CD4-positive, alpha-beta T cell (primary cell): Measurements from ENCODE around the gene DICER1. TPM values are rescaled to one million over a fixed set of nuclear protein-coding genes. Genes with fewer than 3 reads are reported as not detected.

Source experiments
- ATAC-seq: fragments of 200-7000 bp; cut with Tn5 transposase; one replicate; pipeline ENCODE4 v1.10.0; 2022; ENCODE audit warnings: mild to moderate bottlenecking; ENCODE audit not compliant: poor library complexity
- CTCF ChIA-PET: fragments of 350-600 bp; sonication (Branson Sonifier 250); formaldehyde crosslinking; loops from one replicate; lab custom pipeline; 2021; ENCODE audit warnings: antibody characterized with exemption, inconsistent platforms; lab: Charles Lee
- POLR2A ChIA-PET: fragments of 350-600 bp; sonication (Branson Sonifier 250); formaldehyde crosslinking; loops from one replicate; lab custom pipeline; 2021; ENCODE audit warnings: antibody characterized with exemption, inconsistent platforms; lab: Charles Lee
- DNase-seq, 14 experiments: peaks; one replicate each; pipeline ENCODE4 v3.0.0-alpha.2; 2013 to 2020; ENCODE audit warnings: mixed read lengths in 2 of 14
- H3K27ac ChIP-seq, 2 donors: one replicate each; pipeline versions ENCODE4 v1.5.1 to v1.7.0; 2013; ENCODE audit warnings: low read length in 2 of 2, low read depth in 1 of 2, mild to moderate bottlenecking in 1 of 2
- H3K27me3 ChIP-seq, 2 experiments: 1 replicate in 1 of 2; 2 replicates in 1 of 2; pipeline versions ENCODE4 v1.6.1 to v1.7.0; 2013; ENCODE audit warnings: low read length in 2 of 2, control low read depth in 1 of 2, mild to moderate bottlenecking in 1 of 2, moderate library complexity in 1 of 2; ENCODE audit not compliant: insufficient read depth in 2 of 2, control insufficient read depth in 1 of 2
- H3K36me3 ChIP-seq: one replicate; pipeline ENCODE4 v1.6.1; 2013; ENCODE audit warnings: low read length, control low read depth; ENCODE audit not compliant: insufficient read depth
- H3K4me1 ChIP-seq: one replicate; pipeline ENCODE4 v1.6.1; 2013; ENCODE audit warnings: low read length, control low read depth; ENCODE audit not compliant: insufficient read depth
- H3K4me3 ChIP-seq: one replicate; pipeline ENCODE4 v1.5.1; 2013; ENCODE audit warnings: mild to moderate bottlenecking, low read length, moderate library complexity
- H3K9me3 ChIP-seq, 2 experiments: 1 replicate in 1 of 2; 2 replicates in 1 of 2; pipeline versions ENCODE4 v1.6.1 to v1.7.0; 2013; ENCODE audit warnings: low read length in 2 of 2, mild to moderate bottlenecking in 2 of 2, control low read depth in 1 of 2, moderate library complexity in 1 of 2; ENCODE audit not compliant: control insufficient read depth in 1 of 2, insufficient read depth in 1 of 2
- H3K27ac Mint-ChIP-seq: one replicate; pipeline ENCODE4 v1.8.0; 2020; ENCODE audit warnings: mixed read lengths
- H3K27me3 Mint-ChIP-seq: one replicate; pipeline ENCODE4 v1.8.0; 2021; ENCODE audit warnings: mixed read lengths
- H3K36me3 Mint-ChIP-seq: one replicate; pipeline ENCODE4 v1.8.0; 2021; ENCODE audit warnings: low read depth, mixed read lengths
- H3K4me1 Mint-ChIP-seq: one replicate; pipeline ENCODE4 v1.8.0; 2021; ENCODE audit warnings: low read depth, mixed read lengths
- H3K4me3 Mint-ChIP-seq: one replicate; pipeline ENCODE4 v1.8.0; 2020; ENCODE audit warnings: mild to moderate bottlenecking, mixed read lengths
- H3K9me3 Mint-ChIP-seq: one replicate; pipeline ENCODE4 v1.8.0; 2020; ENCODE audit warnings: mixed read lengths
- CTCF ChIP-seq: fragments of 200-600 bp; IDR thresholded peaks from one replicate; pipeline ENCODE4 v1.8.0; 2022; ENCODE audit warnings: antibody characterized with exemption, mild to moderate bottlenecking
- intact Hi-C, 2 experiments: fragments of 100-400 bp; cut with DNase I in 1 of 2; cut with micrococcal nuclease in 1 of 2; formaldehyde crosslinking; loops; one replicate each; pipeline versions ENCODE4 v1.15.1 to v1.9.0; 2023 to 2025; cut with DNase I, micrococcal nuclease
- total RNA-seq, 174 experiments: library from RNA in 2 of 174; stranded (reverse) in 2 of 174; gene quantifications; one replicate each; pipeline ENCODE4 v1.2.3 and lab custom pipeline; 2021 to 2026

The DICER1 gene
- total RNA-seq, 2 experiments from 2014 or later, result 53.7 to 66.0 TPM

- ChIA-PET CTCF (interaction anchor here (0.6 kb wide), 1 partner anchor 1793 kb away, joined by 4 read pairs; no protein-coding TSS in a partner anchor), POLR2A (no interaction called here)
- Histone ChIP-seq H3K27ac (no peak overlapping the region), H3K4me1 (no peaks in the 10 kb centered on the region), H3K4me3 (no peak overlapping the region), H3K9me3 (no peaks in the 10 kb centered on the region), H3K36me3 (peaks cover 49% of the 10 kb centered on the region), H3K27me3 (no peaks in the 10 kb centered on the region)
- ATAC-seq, result no peak
- no peak for DNase-seq
- Mint-ChIP-seq H3K27ac (no peak overlapping the region), H3K4me1 (peaks cover 47% of the 10 kb centered on the region), H3K4me3 (no peak overlapping the region), H3K27me3 (no peaks in the 10 kb centered on the region), H3K36me3 (peaks cover 76% of the 10 kb centered on the region), H3K9me3 (no peaks in the 10 kb centered on the region)
- intact Hi-C loops, result no loop called here
- TF ChIP-seq CTCF, result no peak
These were observed 24.6 kb downstream of the DICER1 start for GRCh38 chr14:95132760-95133159.

- CTCF ChIA-PET, result no interaction called here
- POLR2A ChIA-PET, result no interaction called here
- Histone ChIP-seq H3K4me3 (no peak overlapping the region), H3K36me3 (peaks cover 58% of the 10 kb centered on the region), H3K9me3 (no peaks in the 10 kb centered on the region), H3K27ac (no peak overlapping the region), H3K4me1 (no peaks in the 10 kb centered on the region), H3K27me3 (no peaks in the 10 kb centered on the region)
- Mint-ChIP-seq H3K9me3 (no peaks in the 10 kb centered on the region), H3K27ac (no peak overlapping the region), H3K4me1 (peaks cover 30% of the 10 kb centered on the region), H3K4me3 (no peak overlapping the region), H3K27me3 (no peaks in the 10 kb centered on the region), H3K36me3 (peaks cover 92% of the 10 kb centered on the region)
- no peak for ATAC-seq
- intact Hi-C loops, result no loop called here
- DNase-seq, result no peak
- no peak for TF ChIP-seq CTCF
These were observed 26.8 kb downstream of the DICER1 start for GRCh38 chr14:95130549-95130948.

- H3K9me3 Mint-ChIP-seq, result no peaks in the 10 kb centered on the region
These were observed 29.2 kb downstream of the DICER1 start for GRCh38 chr14:95128140-95128539.

More at GRCh38 chr14:95128140-95128539, 29.2 kb downstream of the DICER1 start:
- H3K27me3 ChIP-seq, result no peaks in the 10 kb centered on the region
- DNase-seq, result no peak
- no peak for ATAC-seq
- TF ChIP-seq CTCF, result no peak
- H3K36me3 Mint-ChIP-seq, result peaks cover 94% of the 10 kb centered on the region
- no peak overlapping the region for H3K4me3 Mint-ChIP-seq
- peaks cover 21% of the 10 kb centered on the region for H3K4me1 Mint-ChIP-seq
- no peaks in the 10 kb centered on the region for H3K27me3 Mint-ChIP-seq
- H3K27ac ChIP-seq, result no peak overlapping the region
- no peaks in the 10 kb centered on the region for H3K9me3 ChIP-seq
- peaks cover 75% of the 10 kb centered on the region for H3K36me3 ChIP-seq
- H3K4me3 ChIP-seq, result no peak overlapping the region
- peak overlapping the region; percentile 64 for H3K27ac Mint-ChIP-seq
- no peaks in the 10 kb centered on the region for H3K4me1 ChIP-seq
- intact Hi-C loops, result loop anchor here in 1 of 2 experiments (2.0 kb wide), 1 partner anchor 21 kb away; no protein-coding TSS in a partner anchor
- CTCF ChIA-PET, result no interaction called here
- POLR2A ChIA-PET, result no interaction called here
